GM19455 (cell line): Measurements from ENCODE around the gene CNDP2.
A peak's percentile ranks its signal among the peaks of the same experiment; 100 is the strongest.

Source experiments
- ATAC-seq: cut with Tn5 transposase; IDR thresholded peaks from one replicate; pipeline ENCODE4 v1.9.1; 2021; ENCODE audit not compliant: unreplicated experiment

The CNDP2 gene

GRCh38 chr18:74533666-74534065, 37.5 kb downstream of the CNDP2 start:
- no peak for ATAC-seq

- no peak for ATAC-seq
Measured at GRCh38 chr18:74534150-74534969, 38.2 kb downstream of the CNDP2 start, which contains the start of gene CNDP1. Gene CNDP1, plus strand, starts transcription at chr18:74534500. Its CDS starts 168 bp downstream, at chr18:74534668.

- ATAC-seq: peak; percentile 75
Measured at GRCh38 chr18:74534981-74535649, 39.0 kb downstream of the CNDP2 start.

- ATAC-seq: no peak
Measured at GRCh38 chr18:74539289-74539688, 43.1 kb downstream of the CNDP2 start.

GRCh38 chr18:74540652-74541421, 44.7 kb downstream of the CNDP2 start:
- ATAC-seq: no peak

DNA sequence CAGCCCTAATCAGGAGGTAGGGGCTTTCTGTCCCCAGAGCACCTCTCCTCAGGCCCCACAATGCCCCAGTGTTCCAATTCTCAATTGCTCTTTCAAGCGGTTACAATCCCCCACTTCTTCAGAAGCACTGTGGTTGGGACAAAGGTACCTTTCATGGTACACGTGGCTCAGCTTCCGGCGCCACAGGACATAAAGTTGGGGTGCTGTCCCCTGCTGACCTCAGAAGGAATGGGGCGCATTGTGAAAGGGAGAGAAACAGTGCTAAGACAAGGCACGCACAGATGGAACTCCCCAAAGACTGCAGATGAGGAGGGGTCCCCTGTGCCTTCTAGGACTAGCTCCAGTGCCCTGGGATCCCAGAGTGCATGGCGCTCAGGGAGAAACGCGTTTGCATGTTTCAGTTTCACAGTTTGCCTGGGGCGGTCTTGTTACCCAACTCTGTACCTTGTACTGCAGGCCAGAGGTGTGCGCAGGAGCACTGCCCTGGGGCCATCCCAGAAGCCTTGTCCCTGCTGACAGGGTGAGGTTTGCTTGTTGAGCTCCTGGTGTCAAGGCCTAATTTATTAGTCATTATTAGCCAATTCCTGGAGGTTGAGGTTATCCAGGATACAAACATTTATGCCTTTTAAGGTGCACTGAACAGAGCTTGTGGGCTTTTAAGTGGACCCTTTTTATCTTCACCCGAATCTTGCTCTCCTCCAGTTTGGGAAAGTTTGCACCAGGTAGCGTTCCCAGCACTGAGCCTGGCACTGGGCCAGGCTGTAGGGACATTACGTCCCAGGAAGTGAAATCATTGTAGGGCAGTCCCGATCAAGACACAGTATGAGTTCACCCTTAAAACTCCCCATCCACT, 45.8 kb downstream of the CNDP2 start:
- no peak for ATAC-seq

- ATAC-seq: no peak
Measured at GRCh38 chr18:74544898-74545297, 48.7 kb downstream of the CNDP2 start.

DNA sequence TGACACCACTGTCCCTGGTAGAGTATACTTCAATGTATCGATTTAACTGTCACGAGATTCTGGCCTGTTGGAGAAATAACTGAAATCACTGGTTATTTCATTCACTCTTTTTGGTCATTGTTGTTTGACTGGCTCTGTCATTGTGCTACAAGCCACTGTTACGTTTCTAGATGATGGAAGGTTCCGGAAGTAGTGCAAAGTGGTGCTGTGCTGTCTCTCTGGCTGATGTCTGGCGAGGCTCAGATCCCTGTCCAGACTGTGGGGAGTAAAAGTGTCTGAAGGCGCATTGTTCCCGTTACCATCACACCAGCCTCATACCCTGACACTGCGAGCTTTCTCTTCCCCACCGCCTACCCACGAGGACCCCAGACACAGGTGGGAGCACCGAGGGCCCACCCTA, 49.8 kb downstream of the CNDP2 start:
- no peak for ATAC-seq

DNA sequence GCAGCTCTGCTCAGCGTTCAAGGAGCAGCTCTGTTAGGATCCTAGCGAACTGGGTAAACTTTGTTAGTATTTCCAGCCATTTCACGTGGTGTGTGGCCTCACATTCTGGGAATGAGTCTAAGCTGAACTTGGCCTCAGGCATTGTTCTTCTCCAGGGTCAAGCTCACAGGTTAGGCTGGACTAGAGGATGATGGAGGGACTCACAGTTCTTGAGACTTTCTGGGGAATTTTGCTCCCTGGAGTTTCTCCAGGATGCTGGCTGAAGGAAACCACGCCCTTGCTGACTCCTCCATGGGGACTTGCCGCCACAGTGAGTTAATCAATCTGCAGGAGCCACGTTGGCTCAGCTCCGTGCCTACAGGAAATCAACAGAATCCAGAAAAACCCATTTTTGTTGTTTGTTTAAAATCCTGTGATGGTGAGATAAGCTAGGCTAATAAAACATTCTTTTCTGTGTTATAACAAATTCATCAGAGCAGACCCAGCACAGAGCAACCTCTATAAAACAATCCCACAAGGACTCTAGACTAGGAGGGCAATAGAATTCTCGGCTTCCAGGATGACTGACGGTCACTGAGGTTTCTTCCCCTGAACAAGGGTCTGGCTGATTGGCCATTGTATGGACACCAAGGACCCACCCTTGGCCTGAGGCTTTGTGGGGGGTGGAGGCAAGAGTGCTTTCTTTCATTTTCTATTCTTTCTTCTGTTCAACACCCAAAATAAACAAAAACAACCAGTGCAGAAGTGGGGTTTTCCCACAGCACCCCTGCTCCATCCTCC, 50.8 kb downstream of the CNDP2 start:
- ATAC-seq: no peak

DNA sequence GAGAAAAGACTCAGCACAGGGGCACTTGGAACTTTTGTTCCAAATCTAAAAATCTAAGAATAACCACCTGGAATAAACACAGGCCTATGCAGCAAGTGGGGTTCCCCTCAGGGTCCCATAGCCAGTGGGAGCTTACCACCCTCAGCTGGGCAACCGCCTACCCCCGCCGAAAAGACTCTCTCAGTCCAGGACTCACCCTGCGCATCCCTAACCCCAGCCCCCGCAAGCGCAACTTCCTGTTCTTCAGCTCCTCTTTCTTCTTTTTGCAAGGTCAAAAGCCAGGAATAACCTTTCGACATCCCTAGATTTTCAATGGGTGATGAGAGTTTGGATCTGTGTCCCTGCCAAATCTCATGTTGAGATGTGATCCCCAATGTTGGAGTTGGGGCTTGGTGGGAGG, 51.7 kb downstream of the CNDP2 start:
- no peak for ATAC-seq

DNA sequence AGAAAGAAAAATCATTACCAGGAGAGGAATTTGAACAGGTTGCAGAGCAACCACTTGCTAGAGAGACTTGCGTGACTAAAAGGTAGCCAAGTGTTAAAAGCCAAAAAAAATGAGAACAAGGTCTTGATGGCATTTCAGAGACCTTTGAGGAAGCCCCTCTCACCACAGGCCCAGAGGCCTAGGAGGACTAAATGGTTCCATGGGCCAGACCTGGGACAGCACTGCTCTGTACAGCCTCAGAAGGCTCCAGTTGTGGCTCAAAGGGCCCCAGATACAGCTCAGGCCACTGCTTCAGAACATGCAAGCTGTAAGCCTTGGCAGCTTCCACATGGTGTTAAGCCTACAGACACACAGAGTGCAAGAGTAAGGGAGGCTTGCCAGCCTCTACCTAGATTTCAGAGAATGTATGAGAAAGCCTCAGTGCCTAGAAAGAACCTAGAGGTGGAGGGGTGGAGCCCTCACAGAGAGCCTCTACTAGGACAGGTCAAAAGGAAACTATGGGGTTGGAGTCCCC, 53.5 kb downstream of the CNDP2 start:
- no peak for ATAC-seq

DNA sequence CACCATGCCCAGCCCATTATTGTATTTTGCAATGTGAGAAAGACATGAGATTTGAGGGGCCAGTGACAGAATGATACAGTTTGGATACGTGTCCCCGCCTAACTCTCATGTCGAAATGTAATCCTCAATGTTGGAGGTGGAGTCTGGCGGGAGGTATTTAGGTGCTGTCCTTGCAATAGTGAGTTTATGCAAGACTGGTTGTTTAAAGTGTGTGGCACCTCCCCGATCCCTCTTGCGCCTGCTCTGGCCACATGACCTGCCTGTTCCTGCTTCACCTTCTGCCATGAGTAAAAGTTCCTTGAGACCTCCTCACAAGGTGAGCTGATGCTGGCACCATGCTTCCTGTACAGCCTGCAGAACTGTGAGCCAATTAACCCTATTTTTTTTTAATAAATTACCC, 54.7 kb downstream of the CNDP2 start:
- no peak for ATAC-seq

DNA sequence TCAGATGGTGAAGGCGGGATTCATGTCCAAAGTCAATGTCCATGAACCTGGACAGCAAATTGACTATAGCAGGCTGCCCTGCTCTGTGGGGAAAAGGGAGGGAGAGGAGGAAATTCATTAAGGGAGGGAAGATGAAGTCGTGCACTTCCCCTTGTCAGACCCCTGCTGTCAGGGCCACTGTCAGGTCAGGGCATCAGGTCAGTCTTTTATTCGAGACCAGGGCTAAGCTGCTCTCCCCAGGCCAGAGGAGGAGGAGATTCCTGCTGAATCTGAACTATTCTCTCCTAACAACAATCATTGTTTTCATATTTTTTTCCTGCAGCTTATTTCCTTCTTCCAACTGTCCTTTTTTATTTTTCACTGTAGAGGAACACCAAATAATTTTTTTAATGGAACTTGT, 55.3 kb downstream of the CNDP2 start:
- no peak for ATAC-seq

DNA sequence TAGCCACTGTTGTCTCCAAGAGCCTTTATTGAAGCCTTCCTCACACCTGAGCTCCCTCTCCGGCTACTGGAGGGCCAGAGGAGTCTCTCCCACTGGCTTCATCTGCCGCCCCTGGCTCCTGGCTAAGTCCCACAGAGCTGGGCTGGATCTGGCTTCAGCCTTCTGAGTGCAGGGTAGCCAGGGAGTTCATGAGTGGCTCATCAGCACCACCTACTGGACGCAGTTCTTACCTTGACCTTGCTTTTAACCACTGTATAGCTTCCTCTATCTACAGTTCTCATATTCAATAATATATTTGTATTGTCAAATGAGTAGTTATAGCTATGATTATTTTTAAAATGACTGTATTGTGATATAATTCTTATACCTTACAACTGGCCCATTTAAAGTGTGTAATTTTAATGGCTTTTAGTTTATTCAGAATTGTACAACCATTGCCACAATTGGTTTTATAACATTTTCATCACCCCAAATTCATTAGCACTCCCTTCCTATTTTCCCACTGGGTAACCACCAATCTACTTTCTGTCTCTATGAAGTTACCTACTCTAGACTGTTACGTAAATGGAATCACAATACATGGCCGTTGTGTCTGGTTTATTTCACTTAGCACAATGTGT, 55.9 kb downstream of the CNDP2 start:
- peak; percentile 99 for ATAC-seq

- ATAC-seq: no peak
Measured at GRCh38 chr18:74556126-74556525, 60.0 kb downstream of the CNDP2 start.

GRCh38 chr18:74558096-74558495, 61.9 kb downstream of the CNDP2 start:
- no peak for ATAC-seq

- no peak for ATAC-seq
Measured at GRCh38 chr18:74562131-74562730, 66.1 kb downstream of the CNDP2 start.

DNA sequence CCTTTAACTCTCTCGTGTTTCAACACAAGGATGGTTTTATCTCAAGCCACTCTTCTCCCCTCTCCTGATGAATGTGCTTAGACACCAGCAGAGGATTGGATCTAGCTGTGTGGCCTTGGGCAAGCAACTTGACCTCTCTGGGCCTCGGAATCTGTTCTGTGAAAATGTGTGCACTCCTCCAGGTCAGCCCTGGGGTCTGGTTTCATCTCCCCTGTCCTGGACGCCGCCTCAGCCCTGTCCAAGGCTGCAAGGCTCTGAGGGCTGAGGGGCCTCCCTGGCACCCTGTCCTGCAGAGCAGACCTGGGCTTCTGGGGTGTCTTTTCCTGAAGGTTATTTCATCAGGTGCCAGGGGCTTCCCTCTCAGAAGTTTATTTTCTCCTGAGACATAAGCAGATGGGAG, 66.6 kb downstream of the CNDP2 start:
- ATAC-seq: no peak

DNA sequence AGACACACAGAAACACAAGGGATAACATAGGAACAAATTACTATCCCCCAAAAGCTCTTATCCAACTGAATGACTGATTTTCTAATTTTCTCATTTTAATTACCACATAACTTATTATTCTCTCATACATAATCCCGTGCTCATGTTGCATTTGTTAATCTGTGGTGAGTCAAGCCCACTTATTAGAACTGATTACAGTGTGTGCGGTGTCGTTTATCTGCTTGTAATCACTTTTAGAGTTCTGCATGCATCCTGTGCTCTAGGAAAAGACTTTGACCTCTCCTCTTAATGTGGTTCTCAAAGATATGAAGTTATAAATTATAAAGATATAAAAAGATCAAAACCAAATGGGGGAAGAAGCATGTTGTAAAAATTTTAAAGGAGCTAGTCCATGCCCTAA, 67.8 kb downstream of the CNDP2 start:
- no peak for ATAC-seq
